Ishikawa (cell line): ENCODE measurements around the gene PDCD6IP.

Source experiments
- CEBPB ChIP-seq: IDR thresholded peaks from 2 replicates; pipeline ENCODE4 v1.6.1; 2012
- CREB1 ChIP-seq: IDR thresholded peaks from 2 replicates; pipeline ENCODE4 v1.6.1; 2012; ENCODE audit warnings: low read depth
- EP300 ChIP-seq: IDR thresholded peaks from 2 replicates; pipeline ENCODE4 v1.6.1; 2012; ENCODE audit warnings: borderline replicate concordance
- FOXM1 ChIP-seq: IDR thresholded peaks from 2 replicates; pipeline ENCODE4 v1.6.1; 2012; ENCODE audit warnings: low read depth, borderline replicate concordance
- MAX ChIP-seq: IDR thresholded peaks from 2 replicates; pipeline ENCODE4 v1.6.1; 2012
- NFIC ChIP-seq: IDR thresholded peaks from 2 replicates; pipeline ENCODE4 v1.6.1; 2012
- RAD21 ChIP-seq: IDR thresholded peaks from 2 replicates; pipeline ENCODE4 v1.6.1; 2012; ENCODE audit warnings: low read depth
- TAF1 ChIP-seq: IDR thresholded peaks from 2 replicates; pipeline ENCODE4 v1.6.1; 2012; ENCODE audit warnings: low read depth, mild to moderate bottlenecking
- TEAD4 ChIP-seq: IDR thresholded peaks from 2 replicates; pipeline ENCODE4 v1.6.1; 2012
- YY1 ChIP-seq: IDR thresholded peaks from 2 replicates; pipeline ENCODE4 v1.6.1; 2012; ENCODE audit warnings: low read depth

DNA sequence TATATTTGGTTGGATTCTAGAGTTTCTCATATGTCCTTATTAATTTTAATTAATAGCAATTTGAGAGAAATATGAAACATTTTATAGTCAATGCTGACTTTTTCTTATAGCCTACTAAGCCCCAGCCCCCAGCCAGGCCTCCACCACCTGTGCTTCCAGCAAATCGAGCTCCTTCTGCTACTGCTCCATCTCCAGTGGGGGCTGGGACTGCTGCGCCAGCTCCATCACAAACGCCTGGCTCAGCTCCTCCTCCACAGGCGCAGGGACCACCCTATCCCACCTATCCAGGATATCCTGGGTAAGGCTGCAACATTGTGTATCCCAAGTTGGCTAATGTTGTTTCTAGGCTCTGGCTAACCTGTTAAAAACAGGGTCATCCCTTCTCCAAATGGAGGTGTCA, 66.7 kb downstream of the PDCD6IP start:
- TF ChIP-seq MAX (no peak), NFIC (no peak), YY1 (no peak), CEBPB (no peak), TEAD4 (no peak), RAD21 (no peak), CREB1 (no peak), EP300 (no peak), FOXM1 (no peak), TAF1 (no peak)
